Activated naive CD8-positive, alpha-beta T cell (primary cell): ENCODE results near the gene TTC39B.

Source experiments
- H3K27ac Mint-ChIP-seq: one replicate; pipeline ENCODE4 v1.8.0; 2021; ENCODE audit warnings: mixed read lengths
- H3K27me3 Mint-ChIP-seq: one replicate; pipeline ENCODE4 v1.8.0; 2021; ENCODE audit warnings: mixed read lengths
- H3K36me3 Mint-ChIP-seq: one replicate; pipeline ENCODE4 v1.8.0; 2021; ENCODE audit warnings: mixed read lengths
- H3K4me1 Mint-ChIP-seq: one replicate; pipeline ENCODE4 v1.8.0; 2021; ENCODE audit warnings: low read depth, mixed read lengths
- H3K4me3 Mint-ChIP-seq: one replicate; pipeline ENCODE4 v1.8.0; 2021; ENCODE audit warnings: mild to moderate bottlenecking, mixed read lengths
- H3K9me3 Mint-ChIP-seq: one replicate; pipeline ENCODE4 v1.8.0; 2021; ENCODE audit warnings: low read depth, mixed read lengths

Gene TTC39B

DNA sequence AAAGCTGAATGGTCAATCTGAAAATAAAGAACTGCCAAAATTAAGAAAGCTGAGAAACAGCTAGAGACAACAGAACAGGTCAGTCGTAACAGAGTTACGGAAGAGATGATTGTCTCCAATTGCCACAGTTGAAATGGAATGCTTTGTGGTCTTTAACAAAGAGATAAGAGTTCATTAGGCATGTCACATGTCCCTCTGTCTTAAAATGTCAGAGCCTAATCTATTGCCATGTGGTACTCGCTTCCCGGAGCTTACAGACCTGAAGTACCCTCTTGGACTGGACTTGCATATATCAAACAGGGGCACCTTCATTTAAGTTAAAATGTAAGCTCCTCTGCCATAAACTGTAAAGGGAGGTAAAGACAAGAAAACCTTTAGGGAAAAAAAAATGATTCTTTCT lies 19.7 kb downstream of the TTC39B start:
- Mint-ChIP-seq H3K36me3 (peaks cover 4% of the 10 kb centered on the region), H3K27ac (no peak overlapping the region), H3K4me1 (peaks cover 59% of the 10 kb centered on the region), H3K27me3 (no peaks in the 10 kb centered on the region), H3K4me3 (no peak overlapping the region), H3K9me3 (no peaks in the 10 kb centered on the region)

DNA sequence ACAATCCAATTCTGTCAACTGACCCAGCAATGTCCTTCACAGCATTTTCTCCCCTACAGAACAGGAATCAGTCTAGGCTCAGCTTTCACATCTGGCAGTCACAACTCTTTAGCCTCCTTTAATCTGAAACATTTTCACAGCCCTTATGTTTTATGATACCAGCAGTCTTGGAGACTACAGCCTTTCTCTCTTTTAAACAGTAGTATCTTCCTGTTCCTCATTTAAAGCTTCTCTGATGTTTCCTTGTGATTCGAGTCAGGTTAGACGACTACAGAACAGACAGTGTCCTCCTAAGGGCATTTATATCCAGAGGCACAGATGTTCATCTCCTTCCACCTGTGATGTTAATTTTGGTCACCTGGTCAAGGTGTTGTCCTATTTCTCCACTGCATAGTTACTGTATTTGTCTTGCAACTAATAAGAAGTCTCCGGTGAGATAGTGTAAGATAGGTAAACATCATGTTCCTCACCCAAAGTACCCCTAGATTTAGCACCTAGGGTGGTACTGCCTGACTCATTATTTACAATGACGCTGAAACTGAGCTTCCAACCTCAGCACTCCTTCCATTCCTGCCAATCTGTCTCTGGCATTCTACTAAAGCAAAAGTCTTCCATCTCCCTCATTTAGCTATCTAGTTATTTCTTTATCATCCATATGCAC lies 20.7 kb downstream of the TTC39B start:
- Mint-ChIP-seq H3K4me1 (peaks cover 54% of the 10 kb centered on the region), H3K4me3 (peak overlapping the region; percentile 0), H3K27ac (no peak overlapping the region)

DNA sequence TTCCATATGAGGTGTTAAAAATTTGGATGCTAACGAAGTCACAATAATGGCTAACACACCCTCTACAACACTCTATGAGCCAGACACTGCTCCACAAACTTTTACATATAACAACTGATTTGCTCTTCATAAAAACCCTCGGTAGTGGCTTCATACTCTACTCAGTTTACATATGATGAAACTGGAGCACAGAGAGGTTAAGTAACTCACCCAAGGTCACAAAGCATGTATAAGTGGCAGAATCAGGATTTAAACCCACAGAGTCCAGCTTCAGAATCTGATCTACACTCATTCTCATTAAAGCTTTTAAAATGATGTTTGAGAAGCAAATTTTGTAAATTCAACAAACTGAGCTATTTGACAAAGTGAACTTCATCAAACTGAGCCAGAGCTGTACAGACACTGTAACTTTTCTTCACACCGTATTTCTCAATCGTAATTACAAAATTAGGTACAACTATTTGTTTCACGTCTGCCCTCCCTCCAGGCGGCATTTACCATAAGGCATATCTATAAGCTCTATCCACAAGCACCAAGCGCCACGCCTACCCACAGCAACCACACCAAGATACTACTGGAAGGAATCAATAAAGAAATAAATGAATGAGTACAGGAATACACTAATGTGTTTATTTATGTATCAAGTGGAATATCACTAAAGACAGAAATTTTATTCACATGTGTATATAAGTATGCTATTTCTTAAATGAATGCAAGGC lies 24.3 kb downstream of the TTC39B start:
- no peaks in the 10 kb centered on the region for H3K27me3 Mint-ChIP-seq
- H3K36me3 Mint-ChIP-seq: peaks cover 2% of the 10 kb centered on the region
- H3K27ac Mint-ChIP-seq: no peak overlapping the region
- H3K4me3 Mint-ChIP-seq: no peak overlapping the region
- H3K4me1 Mint-ChIP-seq: peaks cover 40% of the 10 kb centered on the region
- no peaks in the 10 kb centered on the region for H3K9me3 Mint-ChIP-seq

More for the DNA sequence above, 20.7 kb downstream of the TTC39B start:
- H3K36me3 Mint-ChIP-seq: peaks cover 4% of the 10 kb centered on the region
- no peaks in the 10 kb centered on the region for H3K27me3 Mint-ChIP-seq
- no peaks in the 10 kb centered on the region for H3K9me3 Mint-ChIP-seq

GRCh38 chr9:15280647-15281046 lies 26.4 kb downstream of the TTC39B start:
- Mint-ChIP-seq H3K27ac (no peak overlapping the region), H3K4me1 (peaks cover 30% of the 10 kb centered on the region), H3K36me3 (no peaks in the 10 kb centered on the region), H3K4me3 (no peak overlapping the region), H3K27me3 (no peaks in the 10 kb centered on the region), H3K9me3 (no peaks in the 10 kb centered on the region)

DNA sequence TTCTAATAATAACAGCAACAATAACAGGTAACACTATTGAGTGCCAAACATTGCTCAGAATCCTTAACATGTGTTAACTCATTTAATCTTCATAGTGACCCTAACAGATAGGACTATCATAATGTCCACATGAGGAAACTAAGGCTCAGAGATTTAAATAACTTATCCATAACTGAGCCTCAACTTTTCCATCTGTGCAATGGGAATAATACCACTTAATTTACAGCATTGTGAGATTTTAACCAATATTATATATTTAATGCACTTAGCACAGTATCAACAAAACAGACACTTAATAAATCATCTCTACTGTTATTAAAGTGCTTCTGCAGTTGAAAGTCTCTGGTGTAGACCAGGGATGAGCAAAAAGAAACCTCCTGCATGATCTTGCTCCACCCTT lies 28.2 kb downstream of the TTC39B start:
- Mint-ChIP-seq H3K36me3 (no peaks in the 10 kb centered on the region), H3K27me3 (no peaks in the 10 kb centered on the region), H3K27ac (no peak overlapping the region), H3K9me3 (no peaks in the 10 kb centered on the region), H3K4me1 (peaks cover 33% of the 10 kb centered on the region), H3K4me3 (no peak overlapping the region)

DNA sequence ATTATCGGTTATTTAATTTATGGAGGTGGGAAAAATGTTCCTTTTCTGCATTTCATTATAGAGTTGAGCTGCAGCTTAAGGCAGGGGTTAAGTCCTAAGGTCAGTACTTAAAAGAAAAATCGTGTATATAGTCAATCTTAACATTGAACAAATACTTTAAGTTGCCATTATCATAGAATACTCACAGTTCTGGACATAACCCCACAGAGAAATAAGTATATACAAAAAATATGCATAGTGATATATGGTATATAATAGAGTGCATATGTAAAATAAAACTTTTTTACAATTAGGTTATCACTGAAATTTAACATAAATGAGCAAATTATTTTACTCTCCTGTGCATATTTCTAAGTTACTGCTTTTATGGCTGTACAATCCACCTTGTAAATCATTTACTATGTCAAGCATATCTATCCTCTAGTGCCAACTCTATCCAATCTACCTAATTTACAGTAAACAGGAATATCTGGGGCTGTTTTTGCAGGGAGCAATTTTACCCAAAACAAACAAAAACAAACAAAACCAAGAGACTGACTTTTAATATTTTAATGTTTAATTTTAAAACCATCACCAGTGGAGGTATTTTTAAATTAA lies 28.8 kb downstream of the TTC39B start:
- H3K4me3 Mint-ChIP-seq: no peak overlapping the region
- peaks cover 2% of the 10 kb centered on the region for H3K36me3 Mint-ChIP-seq
- H3K27ac Mint-ChIP-seq: no peak overlapping the region
- no peaks in the 10 kb centered on the region for H3K27me3 Mint-ChIP-seq
- H3K4me1 Mint-ChIP-seq: peaks cover 36% of the 10 kb centered on the region
- no peaks in the 10 kb centered on the region for H3K9me3 Mint-ChIP-seq

- peaks cover 5% of the 10 kb centered on the region for H3K36me3 Mint-ChIP-seq
- no peak overlapping the region for H3K27ac Mint-ChIP-seq
- H3K27me3 Mint-ChIP-seq: no peaks in the 10 kb centered on the region
- no peak overlapping the region for H3K4me3 Mint-ChIP-seq
- peaks cover 36% of the 10 kb centered on the region for H3K4me1 Mint-ChIP-seq
- H3K9me3 Mint-ChIP-seq: no peaks in the 10 kb centered on the region
These were observed 29.5 kb downstream of the TTC39B start for GRCh38 chr9:15277400-15278090.

DNA sequence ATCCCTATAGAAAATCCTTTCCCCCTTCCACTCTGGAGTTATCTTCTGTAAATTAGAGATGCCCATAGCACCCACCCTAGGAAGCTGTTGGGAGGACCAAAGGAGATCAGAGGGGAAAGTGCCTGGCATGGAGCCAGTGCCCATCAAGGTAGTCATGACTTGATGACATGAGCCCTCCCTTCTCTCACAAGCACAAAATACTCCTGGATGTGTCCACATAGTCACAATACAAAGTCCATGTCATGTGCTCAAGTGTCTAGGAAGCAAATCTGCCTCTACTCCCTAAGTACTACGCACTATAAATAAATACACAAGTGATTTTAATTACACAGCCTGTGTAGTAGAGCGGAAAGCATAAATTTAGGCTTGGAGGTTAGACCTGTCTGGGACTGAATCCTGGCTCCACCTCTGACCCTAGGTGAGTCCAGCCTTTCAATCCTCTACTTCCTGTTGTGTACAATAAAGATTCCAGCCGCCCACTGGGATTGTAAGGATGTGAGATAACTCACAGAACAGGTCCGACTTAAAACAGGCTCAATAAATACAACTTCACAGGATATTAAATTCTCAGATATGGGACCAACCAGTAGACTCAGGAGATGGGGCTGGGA lies 30.6 kb downstream of the TTC39B start:
- peaks cover 44% of the 10 kb centered on the region for H3K4me1 Mint-ChIP-seq
- H3K9me3 Mint-ChIP-seq: no peaks in the 10 kb centered on the region
- peaks cover 5% of the 10 kb centered on the region for H3K36me3 Mint-ChIP-seq
- H3K27ac Mint-ChIP-seq: no peak overlapping the region
- no peak overlapping the region for H3K4me3 Mint-ChIP-seq
- no peaks in the 10 kb centered on the region for H3K27me3 Mint-ChIP-seq

GRCh38 chr9:15274425-15274824 lies 32.6 kb downstream of the TTC39B start:
- peak overlapping the region; percentile 34 for H3K27ac Mint-ChIP-seq
- no peaks in the 10 kb centered on the region for H3K27me3 Mint-ChIP-seq
- H3K4me3 Mint-ChIP-seq: no peak overlapping the region
- peaks cover 46% of the 10 kb centered on the region for H3K4me1 Mint-ChIP-seq
- H3K36me3 Mint-ChIP-seq: peaks cover 5% of the 10 kb centered on the region
- no peaks in the 10 kb centered on the region for H3K9me3 Mint-ChIP-seq

DNA sequence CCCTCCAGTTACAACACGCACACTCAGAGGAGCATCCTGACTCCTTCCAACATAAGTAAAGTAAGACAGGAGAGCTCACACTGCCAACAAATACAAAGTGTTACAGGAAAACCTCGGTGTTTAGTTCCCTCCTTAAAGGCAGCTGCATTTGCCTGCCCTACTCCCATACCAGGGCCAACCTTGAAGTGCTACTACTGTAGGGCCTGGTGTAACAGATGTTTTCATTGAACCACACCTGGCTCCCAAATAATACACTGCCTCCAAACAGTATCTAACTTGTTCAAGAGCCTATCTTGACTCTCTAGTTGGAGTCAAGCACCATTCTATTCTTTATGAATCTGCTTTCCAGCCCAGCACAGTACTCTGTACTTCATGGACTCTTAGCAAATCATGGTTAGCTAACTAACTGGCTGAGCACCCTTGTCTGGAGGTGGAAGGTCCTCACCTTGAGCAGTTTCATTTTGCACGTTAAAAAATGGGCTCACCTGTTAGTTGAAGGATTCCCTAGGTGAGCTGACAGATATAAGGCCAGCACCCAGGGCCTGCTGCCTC lies 34.6 kb downstream of the TTC39B start:
- Mint-ChIP-seq H3K9me3 (no peaks in the 10 kb centered on the region), H3K4me3 (no peak overlapping the region), H3K27me3 (no peaks in the 10 kb centered on the region), H3K4me1 (peaks cover 51% of the 10 kb centered on the region), H3K36me3 (peaks cover 15% of the 10 kb centered on the region), H3K27ac (no peak overlapping the region)

- Mint-ChIP-seq H3K27me3 (no peaks in the 10 kb centered on the region), H3K36me3 (peaks cover 15% of the 10 kb centered on the region), H3K4me1 (peaks cover 50% of the 10 kb centered on the region), H3K4me3 (no peak overlapping the region), H3K27ac (no peak overlapping the region), H3K9me3 (no peaks in the 10 kb centered on the region)
These were observed 35.6 kb downstream of the TTC39B start for GRCh38 chr9:15271403-15271802.

DNA sequence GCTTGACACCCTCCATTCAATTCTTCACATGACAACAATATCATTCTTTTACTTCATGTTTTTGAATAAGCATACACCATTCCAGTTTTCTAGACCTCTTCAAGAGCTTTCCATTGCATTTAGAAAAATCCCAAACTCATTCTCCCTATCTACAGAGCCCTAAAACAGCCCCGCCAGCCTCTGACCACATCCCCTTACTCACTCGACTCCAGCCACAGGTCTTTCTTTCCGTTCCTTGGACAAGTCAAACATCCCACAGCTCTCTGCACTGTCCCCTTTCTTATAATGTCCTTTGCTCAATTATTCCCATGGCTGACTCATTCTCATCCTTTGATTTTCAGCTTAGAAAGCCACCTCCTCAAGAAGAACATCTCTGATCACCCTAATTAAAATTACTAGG lies 38.2 kb downstream of the TTC39B start:
- Mint-ChIP-seq H3K36me3 (peaks cover 22% of the 10 kb centered on the region), H3K9me3 (no peaks in the 10 kb centered on the region), H3K27me3 (no peaks in the 10 kb centered on the region), H3K27ac (peak overlapping the region; percentile 3), H3K4me1 (peaks cover 45% of the 10 kb centered on the region), H3K4me3 (no peak overlapping the region)

GRCh38 chr9:15268317-15268716 lies 38.7 kb downstream of the TTC39B start:
- H3K27ac Mint-ChIP-seq: peak overlapping the region; percentile 7
- H3K4me1 Mint-ChIP-seq: peaks cover 45% of the 10 kb centered on the region
- no peaks in the 10 kb centered on the region for H3K9me3 Mint-ChIP-seq
- no peaks in the 10 kb centered on the region for H3K27me3 Mint-ChIP-seq
- no peak overlapping the region for H3K4me3 Mint-ChIP-seq
- H3K36me3 Mint-ChIP-seq: peaks cover 25% of the 10 kb centered on the region

DNA sequence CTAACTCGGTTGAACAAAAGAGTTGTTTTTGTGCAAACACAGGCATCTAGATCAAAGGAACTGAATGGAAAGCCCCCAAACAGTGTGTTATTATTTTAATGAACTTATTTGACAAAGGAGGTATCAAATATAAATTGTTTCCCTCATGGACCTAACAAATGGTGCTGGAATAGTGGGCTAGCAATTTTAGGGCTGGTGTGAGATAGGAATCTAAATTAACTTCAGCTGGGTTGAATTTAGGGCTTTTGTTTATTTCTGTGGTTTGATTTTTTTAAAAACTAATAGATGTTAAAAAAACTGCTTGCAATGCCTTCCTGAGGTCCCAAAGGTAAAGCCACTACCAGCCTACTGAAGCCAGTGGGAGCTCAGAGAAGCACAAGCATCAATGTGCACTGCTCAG lies 42.1 kb downstream of the TTC39B start:
- Mint-ChIP-seq H3K27ac (peak overlapping the region; percentile 16), H3K36me3 (peaks cover 33% of the 10 kb centered on the region), H3K4me3 (no peak overlapping the region), H3K4me1 (peaks cover 32% of the 10 kb centered on the region), H3K9me3 (no peaks in the 10 kb centered on the region), H3K27me3 (no peaks in the 10 kb centered on the region)
